Measurements from ENCODE around the gene MLLT10. TPM values are rescaled to one million over a fixed set of nuclear protein-coding genes. Genes with fewer than 3 reads are reported as not detected.

Gene MLLT10
- total RNA-seq, 4 donors from 2014 or later, result 42.8 to 283 (median 48.5) TPM

- H3K4me3 ChIP-seq (ENCODE audit: low read depth, poor library complexity, severe bottlenecking), result no peak overlapping the region
- no peak for TF ChIP-seq POLR2A (IDR thresholded peaks at IDR 0.05)
- TF ChIP-seq, protein P1, sequence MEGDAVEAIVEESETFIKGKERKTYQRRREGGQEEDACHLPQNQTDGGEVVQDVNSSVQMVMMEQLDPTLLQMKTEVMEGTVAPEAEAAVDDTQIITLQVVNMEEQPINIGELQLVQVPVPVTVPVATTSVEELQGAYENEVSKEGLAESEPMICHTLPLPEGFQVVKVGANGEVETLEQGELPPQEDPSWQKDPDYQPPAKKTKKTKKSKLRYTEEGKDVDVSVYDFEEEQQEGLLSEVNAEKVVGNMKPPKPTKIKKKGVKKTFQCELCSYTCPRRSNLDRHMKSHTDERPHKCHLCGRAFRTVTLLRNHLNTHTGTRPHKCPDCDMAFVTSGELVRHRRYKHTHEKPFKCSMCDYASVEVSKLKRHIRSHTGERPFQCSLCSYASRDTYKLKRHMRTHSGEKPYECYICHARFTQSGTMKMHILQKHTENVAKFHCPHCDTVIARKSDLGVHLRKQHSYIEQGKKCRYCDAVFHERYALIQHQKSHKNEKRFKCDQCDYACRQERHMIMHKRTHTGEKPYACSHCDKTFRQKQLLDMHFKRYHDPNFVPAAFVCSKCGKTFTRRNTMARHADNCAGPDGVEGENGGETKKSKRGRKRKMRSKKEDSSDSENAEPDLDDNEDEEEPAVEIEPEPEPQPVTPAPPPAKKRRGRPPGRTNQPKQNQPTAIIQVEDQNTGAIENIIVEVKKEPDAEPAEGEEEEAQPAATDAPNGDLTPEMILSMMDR (IDR thresholded peaks at IDR 0.05), result no peak
- intact Hi-C loops (cut with DNase I; ENCODE audit: low total_unique reads), result loop anchor here (10.0 kb wide), 1 partner anchor 206 kb away; no protein-coding TSS in a partner anchor
- no peak for DNase-seq (ENCODE audit: low spot score in 2 of 2)
- WGBS, 2 donors, result 79 to 80% methylated on average over 2 of the region's 2 CpGs
These were observed 43.3 kb upstream of the MLLT10 start for GRCh38 chr10:21490711-21491105.

DNA sequence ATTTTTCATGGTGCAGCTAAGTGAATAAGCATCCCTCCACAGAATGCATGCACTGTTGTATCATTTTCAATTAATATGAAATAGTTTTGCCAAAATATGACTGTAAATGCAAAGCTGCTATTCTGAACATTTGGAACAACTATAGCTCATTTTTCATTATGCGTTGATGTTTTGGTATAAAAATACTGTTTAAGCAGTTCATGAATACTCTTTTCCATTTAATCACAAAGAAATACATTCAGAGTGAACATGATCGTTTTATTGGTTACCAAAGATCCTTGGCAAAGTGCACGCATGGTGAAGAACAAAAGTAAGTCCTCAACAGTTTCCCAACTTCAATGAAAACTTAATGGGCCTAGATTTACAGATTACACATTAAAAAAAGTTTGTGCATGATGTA, 41.6 kb upstream of the MLLT10 start:
- intact Hi-C loops (cut with DNase I; ENCODE audit: low total_unique reads), result loop anchor here (10.0 kb wide), 1 partner anchor 208 kb away; no protein-coding TSS in a partner anchor
- no peak for DNase-seq (ENCODE audit: low spot score in 2 of 2)
- H3K4me3 ChIP-seq (ENCODE audit: low read depth, poor library complexity, severe bottlenecking), result no peak overlapping the region
- 64 to 66% methylated on average over 3 of the region's 3 CpGs for WGBS, 2 donors
- no peak for TF ChIP-seq POLR2A (IDR thresholded peaks at IDR 0.05)
- TF ChIP-seq, protein P1 (IDR thresholded peaks at IDR 0.05), result no peak

DNA sequence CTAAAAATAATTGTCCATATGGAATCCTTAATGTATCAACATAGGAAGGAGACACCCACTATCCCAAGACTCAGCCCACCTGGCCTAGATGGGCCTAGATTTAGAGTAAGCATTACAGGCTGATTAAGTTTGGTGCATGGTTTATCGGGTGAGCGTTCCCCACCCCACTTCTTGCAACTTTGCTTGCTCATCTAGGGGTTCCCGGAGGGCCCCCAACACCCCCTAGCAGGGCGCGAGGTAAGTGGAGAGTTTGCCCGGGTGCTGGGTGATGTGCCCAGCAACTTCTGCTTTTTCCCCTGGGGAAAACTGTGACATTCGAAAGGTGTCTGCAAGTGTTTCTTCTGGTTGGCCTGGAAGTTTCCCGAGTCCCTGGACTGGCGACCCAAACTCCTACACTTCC, 40.2 kb upstream of the MLLT10 start:
- no peak overlapping the region for H3K4me3 ChIP-seq (ENCODE audit: low read depth, poor library complexity, severe bottlenecking)
- DNase-seq (ENCODE audit: low spot score in 2 of 2), result no peak
- WGBS, 2 donors, result 57 to 67% methylated on average over 9 of the region's 9 CpGs
- TF ChIP-seq, protein P1 (IDR thresholded peaks at IDR 0.05), result no peak
- no peak for TF ChIP-seq POLR2A (IDR thresholded peaks at IDR 0.05)
- intact Hi-C loops (cut with DNase I; ENCODE audit: low total_unique reads), result loop anchor here (10.0 kb wide), 1 partner anchor 209 kb away; no protein-coding TSS in a partner anchor

DNA sequence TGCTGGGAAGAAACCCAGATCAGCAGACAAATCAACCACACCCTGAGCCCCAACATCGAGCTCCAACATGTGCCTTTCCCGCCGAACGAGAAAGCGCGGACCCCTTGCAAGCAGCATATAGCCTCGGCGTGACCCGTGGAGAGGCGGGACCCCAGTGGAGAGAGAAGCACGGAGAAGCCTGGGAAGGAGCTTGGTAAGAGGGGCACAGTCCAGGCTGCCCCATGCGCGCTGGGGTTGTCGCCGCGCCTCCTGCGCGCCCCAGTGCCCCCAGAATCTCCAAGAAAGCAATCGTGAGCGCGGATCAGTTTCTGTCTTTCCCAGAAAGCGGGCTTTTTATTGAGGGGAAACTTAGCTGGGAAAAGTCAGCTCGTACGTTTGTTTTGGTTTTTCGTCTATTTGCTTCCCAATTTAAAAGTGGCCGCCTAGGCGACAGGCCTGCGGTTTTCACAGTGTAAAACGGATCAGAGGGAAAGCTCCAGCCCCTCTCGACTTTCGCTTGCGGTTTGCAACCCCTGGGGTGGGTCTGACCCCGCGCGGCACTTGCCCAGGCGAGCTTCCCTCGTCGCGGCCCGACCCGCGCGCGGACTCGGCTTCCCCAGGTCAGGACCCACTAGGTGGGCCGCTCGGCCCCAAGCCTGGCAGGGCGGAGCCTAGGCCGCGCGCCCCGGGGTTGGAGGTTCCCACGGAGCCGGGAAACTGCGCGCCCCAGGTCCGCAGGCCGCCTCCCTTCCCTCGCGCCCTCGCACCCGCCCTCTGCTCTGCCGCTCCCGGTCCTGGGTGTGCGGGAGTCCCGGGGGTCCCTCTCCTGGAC, 39.6 kb upstream of the MLLT10 start:
- intact Hi-C loops (cut with DNase I; ENCODE audit: low total_unique reads), result loop anchor here (5.0 to 10.0 kb wide), 2 partner anchors 210 to 458 kb away; no protein-coding TSS in a partner anchor
- TF ChIP-seq, protein P1 (IDR thresholded peaks at IDR 0.05), result no peak
- TF ChIP-seq POLR2A (IDR thresholded peaks at IDR 0.05), result no peak
- WGBS, 2 donors, result 7 to 12% methylated on average over 61 to 65 of the region's 66 CpGs
- DNase-seq (ENCODE audit: low spot score in 2 of 2), result peak in 1 of 2 donors; percentile 85
- peak overlapping the region; percentile 58 for H3K4me3 ChIP-seq (ENCODE audit: low read depth, poor library complexity, severe bottlenecking)

GRCh38 chr10:21495002-21495751, 38.9 kb upstream of the MLLT10 start:
- WGBS, 2 donors, result 0 to 1% methylated on average over 41 to 42 of the region's 42 CpGs
- peak in 1 of 2 donors; percentile 84 for DNase-seq (ENCODE audit: low spot score in 2 of 2)
- TF ChIP-seq, protein P1 (IDR thresholded peaks at IDR 0.05), result no peak
- no peak for TF ChIP-seq POLR2A (IDR thresholded peaks at IDR 0.05)
- intact Hi-C loops (cut with DNase I; ENCODE audit: low total_unique reads), result loop anchor here (5.0 to 10.0 kb wide), 2 partner anchors 210 to 457 kb away; no protein-coding TSS in a partner anchor
- H3K4me3 ChIP-seq (ENCODE audit: low read depth, poor library complexity, severe bottlenecking), result peak overlapping the region; percentile 58

Measured in lower leg skin (tissue), 4 donors.